ENCODE measurements around the gene MRAP2.

Gene MRAP2, protein sequence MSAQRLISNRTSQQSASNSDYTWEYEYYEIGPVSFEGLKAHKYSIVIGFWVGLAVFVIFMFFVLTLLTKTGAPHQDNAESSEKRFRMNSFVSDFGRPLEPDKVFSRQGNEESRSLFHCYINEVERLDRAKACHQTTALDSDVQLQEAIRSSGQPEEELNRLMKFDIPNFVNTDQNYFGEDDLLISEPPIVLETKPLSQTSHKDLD

GRCh38 chr6:84033523-84034451 is at the start of gene MRAP2:
Gene MRAP2, plus strand, starts transcription at chr6:84033772. Its CDS starts 21,547 bp downstream, at chr6:84055319.
- DNase-seq (ENCODE audit: low read depth, low spot score), result no peak

- no peak for DNase-seq (ENCODE audit: low read depth, low spot score)
Measured at GRCh38 chr6:83984411-83984810, 49.2 kb upstream of the MRAP2 start.

DNA sequence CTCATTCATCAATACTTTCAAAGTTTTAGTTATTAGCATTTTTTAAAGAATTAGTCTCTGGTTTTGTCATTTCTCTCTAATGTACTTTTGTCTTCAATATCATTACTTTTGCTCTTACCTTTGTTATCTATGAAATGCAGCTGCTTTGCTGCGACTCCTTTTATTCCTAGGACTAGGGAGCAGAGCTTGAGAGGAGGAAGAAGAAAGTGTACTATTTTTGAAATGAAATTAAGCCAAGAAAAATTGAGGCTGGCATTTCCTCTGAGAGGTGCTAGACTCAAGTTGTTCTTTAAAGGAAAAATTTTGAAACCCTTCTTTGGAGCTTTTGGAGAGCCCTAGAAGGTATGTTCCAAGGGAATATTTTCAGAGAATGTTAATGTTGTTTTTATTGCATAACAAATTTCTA is 48.3 kb upstream of the MRAP2 start:
- no peak for DNase-seq (ENCODE audit: low read depth, low spot score)

GRCh38 chr6:83985715-83986114 is 47.9 kb upstream of the MRAP2 start:
- no peak for DNase-seq (ENCODE audit: low read depth, low spot score)

GRCh38 chr6:83998021-83998584 is 35.5 kb upstream of the MRAP2 start:
- no peak for DNase-seq (ENCODE audit: low read depth, low spot score)

DNA sequence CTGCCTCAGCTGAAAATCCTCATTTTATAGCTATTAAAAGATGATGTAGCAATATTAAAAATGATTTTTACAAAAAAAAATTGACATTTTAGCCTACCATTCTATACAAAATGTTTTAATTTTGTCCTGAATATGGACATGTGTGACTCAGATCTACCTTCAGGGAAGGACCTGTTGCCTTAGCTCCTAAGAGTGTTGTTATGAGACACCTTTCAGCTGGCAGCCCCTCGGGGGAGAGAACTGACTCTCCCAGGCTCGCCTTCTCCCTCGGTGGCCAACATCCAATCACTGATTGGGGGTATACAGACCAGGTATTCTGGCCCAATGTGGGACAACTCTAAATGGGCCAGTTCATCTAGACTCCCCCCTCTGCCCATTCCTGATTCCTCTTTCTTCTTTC is 32.5 kb upstream of the MRAP2 start:
- no peak for DNase-seq (ENCODE audit: low read depth, low spot score)

GRCh38 chr6:84002226-84002625 is 31.3 kb upstream of the MRAP2 start:
- DNase-seq (ENCODE audit: low read depth, low spot score), result no peak

GRCh38 chr6:84003131-84003530 is 30.4 kb upstream of the MRAP2 start:
- DNase-seq (ENCODE audit: low read depth, low spot score), result no peak

DNA sequence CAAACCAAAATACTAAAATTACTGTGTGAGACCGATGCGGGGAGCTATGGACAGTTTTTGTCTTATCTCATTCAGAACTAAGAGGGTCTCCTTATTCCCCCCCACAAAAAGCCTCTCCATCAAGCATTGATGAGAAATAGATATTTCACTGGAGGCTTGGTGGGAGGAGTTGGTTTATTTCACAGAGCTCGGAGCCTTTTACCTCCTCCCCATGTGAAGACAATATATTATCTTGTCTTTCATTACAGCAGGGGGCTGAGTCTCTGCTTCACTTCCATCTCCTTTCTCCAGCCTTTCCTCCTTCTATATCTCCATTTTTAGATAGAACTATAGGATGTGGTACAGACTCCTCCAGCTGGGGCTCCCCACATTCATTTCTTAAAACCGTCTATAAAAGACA is 29.9 kb upstream of the MRAP2 start:
- no peak for DNase-seq (ENCODE audit: low read depth, low spot score)

- no peak for DNase-seq (ENCODE audit: low read depth, low spot score)
Measured at GRCh38 chr6:84007871-84008270, 25.7 kb upstream of the MRAP2 start.

DNA sequence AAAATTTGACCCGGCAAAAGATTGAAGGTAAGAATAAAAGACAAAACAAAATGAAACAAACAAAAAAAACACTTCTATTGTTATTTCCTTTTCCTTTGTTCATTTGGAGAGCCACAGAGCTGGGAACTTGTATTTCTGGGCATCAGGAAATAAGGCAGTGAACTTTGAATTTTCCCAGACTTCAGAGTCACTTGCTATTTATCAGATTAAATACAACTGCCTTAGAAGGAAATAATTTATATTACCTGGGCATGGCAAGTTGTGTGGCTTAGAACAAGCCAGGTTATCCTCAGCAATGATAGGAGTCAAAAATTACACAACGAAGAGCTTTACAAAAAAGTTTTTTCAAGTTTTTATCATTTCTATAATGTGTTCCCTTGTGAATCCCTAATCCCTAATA is 20.2 kb upstream of the MRAP2 start:
- DNase-seq (ENCODE audit: low read depth, low spot score), result no peak

DNA sequence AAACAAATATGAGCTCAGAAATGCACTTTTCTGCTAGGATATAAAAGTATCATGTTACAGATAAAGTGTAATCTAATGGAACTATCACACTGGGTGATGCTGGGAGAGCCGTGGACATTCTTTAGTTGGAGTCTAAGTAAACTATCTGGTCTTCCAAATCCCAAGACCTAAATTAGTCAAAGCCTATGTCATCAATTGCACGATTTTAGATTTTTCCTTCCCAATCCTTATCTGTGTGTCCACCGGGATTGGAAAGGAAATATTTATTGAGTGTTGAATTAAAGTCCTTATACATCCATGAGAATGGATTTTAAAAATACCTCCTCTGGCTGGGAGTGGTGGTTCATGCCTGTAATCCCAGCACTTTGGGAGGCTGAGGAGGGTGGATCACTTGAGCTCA is 19.6 kb upstream of the MRAP2 start:
- no peak for DNase-seq (ENCODE audit: low read depth, low spot score)

DNA sequence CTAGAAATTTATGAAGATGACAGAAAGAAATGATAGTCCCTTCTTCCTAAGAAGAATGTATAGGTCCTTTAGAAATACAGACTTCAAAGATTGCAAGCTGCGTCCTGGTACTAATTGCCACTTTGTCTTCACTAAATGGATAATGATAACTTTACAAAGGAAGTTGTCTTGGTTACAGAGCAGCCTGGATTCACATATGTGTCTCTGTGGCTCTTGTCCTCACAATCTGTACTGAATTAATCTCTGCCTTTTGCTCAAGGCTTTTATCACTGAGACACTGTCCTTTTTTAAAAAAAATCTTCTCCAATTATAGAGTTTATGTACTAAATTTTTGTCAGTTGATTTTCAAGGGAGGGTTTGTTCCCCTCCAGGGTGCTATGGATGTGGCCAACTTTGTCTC is 17.5 kb upstream of the MRAP2 start:
- DNase-seq (ENCODE audit: low read depth, low spot score), result no peak

- no peak for DNase-seq (ENCODE audit: low read depth, low spot score)
Measured at GRCh38 chr6:84017709-84018452, 15.7 kb upstream of the MRAP2 start.

GRCh38 chr6:84018453-84019061 is 15.0 kb upstream of the MRAP2 start:
- no peak for DNase-seq (ENCODE audit: low read depth, low spot score)

DNA sequence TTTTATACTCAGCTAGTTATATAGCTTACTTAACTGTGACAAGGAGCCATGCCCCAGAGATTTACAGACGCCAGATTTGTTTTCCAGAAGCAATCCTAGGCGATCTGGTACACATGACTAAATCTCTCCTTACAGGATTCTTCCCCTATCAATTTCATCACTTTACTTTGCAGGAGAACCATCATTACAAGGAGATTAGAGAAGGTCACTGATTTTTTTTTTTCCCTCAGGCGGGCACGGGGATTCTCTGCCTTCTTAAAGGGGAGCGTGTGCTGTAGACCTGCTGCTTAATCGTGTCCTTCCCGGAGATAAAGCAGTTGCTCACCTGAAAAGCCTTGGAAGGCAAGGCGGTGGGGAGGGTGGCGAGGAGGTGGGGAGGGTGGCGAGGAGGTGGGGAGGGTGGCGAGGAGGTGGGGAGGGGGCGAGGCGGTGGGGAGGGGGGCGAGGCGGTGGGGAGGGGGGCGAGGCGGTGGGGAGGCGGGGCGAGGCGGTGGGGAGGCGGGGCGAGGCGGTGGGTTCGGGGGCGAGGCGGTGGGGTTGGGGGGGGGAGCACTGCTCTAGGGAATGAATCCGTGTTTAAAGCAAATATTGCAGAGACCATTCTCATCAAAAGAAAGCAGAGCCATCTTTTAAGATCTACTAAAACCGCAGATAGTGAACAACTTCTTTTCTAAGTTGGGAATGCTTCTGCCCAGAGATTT is 14.3 kb upstream of the MRAP2 start:
- DNase-seq (ENCODE audit: low read depth, low spot score), result no peak

DNA sequence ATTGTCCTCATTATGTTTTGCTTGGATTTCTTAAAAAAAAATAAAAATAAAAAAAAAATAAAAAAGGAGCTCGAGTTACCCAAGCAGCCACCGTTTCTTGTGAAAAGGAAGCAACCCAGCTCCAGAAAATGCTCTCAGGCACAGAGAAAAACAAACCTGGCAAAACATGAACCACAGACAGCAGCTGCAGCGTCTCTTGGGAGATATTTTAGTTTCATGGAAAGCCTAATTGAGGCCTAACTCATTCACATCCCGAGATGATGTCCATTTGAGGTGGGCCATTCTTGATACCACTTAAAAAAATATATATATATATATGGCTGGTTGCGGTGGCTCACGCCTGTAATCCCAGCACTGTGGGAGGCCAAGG is 13.7 kb upstream of the MRAP2 start:
- no peak for DNase-seq (ENCODE audit: low read depth, low spot score)

GRCh38 chr6:84021625-84022024 is 11.9 kb upstream of the MRAP2 start:
- DNase-seq (ENCODE audit: low read depth, low spot score), result no peak

DNA sequence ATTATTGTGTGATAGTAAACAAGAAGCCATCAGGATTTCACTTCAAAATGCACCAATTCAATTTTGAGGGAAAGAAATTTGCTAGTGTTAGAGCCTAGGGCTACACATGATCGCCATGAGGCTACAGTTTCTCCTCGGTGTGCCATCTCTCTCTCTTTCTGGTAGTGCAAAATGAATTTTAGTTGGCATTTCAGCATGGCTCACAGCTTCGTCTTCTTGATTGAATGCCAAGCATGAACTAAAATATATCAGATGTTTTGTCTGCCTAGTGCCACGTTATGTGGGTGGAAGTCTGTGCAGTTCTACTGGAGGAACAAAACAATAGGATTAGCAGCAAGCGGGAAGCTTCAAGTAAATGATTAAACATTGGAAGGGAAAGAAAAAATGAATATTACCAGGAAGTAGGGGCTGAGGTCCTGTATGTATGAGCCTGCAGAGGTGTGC is 6.8 kb upstream of the MRAP2 start:
- no peak for DNase-seq (ENCODE audit: low read depth, low spot score)

- DNase-seq (ENCODE audit: low read depth, low spot score), result no peak
Measured at GRCh38 chr6:84027340-84028181, 6.0 kb upstream of the MRAP2 start.
